Stomach (tissue), 4 donors: Measurements from ENCODE around the gene CCR8.

Source experiments
- EP300 ChIP-seq: sonication (generic); formaldehyde crosslinking; IDR thresholded peaks from one replicate; pipeline ENCODE4 v1.6.1; 2017; ENCODE audit warnings: antibody characterized with exemption
- TF ChIP-seq, protein P1 (sequence below), 7 experiments: fragments of 450-650 bp in 4 of 7; fragments of 200-600 bp in 3 of 7; sonication (generic) in 3 of 7; IDR thresholded peaks; one replicate each; pipeline ENCODE4 v1.5.1; 2016 to 2019; ENCODE audit warnings: antibody characterized with exemption in 7 of 7, control low read depth in 2 of 7, mild to moderate bottlenecking in 1 of 7

DNA sequence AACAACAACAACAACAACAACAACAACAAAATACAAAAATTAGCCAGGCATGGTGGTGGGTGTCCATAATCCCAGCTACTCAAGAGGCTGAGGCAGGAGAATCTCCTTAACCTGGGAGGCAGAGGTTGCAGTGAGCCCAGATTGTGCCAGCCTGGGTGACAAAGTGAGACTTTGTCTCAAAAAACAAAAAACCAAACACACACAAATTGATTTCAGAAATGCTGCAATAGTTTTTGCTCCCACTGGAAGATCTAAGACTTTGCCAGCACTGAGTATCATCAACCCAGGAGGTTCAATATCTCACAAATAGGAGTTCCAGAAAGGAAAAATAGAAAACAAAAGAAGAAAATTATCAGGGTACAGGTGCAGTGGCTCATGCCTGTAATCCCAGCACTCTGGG is 16.2 kb upstream of the CCR8 start:
- TF ChIP-seq, protein P1, sequence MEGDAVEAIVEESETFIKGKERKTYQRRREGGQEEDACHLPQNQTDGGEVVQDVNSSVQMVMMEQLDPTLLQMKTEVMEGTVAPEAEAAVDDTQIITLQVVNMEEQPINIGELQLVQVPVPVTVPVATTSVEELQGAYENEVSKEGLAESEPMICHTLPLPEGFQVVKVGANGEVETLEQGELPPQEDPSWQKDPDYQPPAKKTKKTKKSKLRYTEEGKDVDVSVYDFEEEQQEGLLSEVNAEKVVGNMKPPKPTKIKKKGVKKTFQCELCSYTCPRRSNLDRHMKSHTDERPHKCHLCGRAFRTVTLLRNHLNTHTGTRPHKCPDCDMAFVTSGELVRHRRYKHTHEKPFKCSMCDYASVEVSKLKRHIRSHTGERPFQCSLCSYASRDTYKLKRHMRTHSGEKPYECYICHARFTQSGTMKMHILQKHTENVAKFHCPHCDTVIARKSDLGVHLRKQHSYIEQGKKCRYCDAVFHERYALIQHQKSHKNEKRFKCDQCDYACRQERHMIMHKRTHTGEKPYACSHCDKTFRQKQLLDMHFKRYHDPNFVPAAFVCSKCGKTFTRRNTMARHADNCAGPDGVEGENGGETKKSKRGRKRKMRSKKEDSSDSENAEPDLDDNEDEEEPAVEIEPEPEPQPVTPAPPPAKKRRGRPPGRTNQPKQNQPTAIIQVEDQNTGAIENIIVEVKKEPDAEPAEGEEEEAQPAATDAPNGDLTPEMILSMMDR (IDR thresholded peaks at IDR 0.05) = no peak
- no peak for TF ChIP-seq EP300
